ENCODE measurements around the gene HDDC3. TPM values are rescaled to one million over a fixed set of nuclear protein-coding genes. Genes with fewer than 3 reads are reported as not detected.
A peak's percentile ranks its signal among the peaks of the same experiment; 100 is the strongest.

Gene HDDC3
- total RNA-seq, 2 experiments from 2014 or later = 34.2 to 35.6 TPM

DNA sequence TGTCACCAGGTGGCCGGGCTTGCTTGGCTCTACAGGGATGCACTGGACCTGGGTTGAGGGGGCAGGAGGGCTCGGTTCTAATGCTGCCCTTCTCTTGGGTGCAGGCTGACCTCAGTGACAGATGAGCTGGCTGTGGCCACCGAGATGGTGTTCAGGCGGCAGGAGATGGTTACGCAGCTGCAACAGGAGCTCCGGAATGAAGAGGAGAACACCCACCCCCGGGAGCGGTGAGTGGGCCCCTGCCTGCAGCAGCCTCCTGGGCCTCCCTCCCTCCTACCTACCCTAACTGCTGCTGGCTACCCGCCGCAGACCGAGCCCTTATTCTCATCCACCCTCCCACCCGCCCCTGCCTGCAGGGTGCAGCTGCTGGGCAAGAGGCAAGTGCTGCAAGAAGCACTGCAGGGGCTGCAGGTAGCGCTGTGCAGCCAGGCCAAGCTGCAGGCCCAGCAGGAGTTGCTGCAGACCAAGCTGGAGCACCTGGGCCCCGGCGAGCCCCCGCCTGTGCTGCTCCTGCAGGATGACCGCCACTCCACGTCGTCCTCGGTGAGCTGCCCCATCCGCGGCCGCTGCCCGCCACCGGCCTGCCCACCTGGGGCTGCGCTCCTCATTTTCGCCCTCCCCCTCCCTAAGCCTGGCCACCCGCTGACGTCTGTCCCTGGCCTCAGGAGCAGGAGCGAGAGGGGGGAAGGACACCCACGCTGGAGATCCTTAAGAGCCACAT lies 42.5 kb downstream of the HDDC3 start:
- DNase-seq (no peak), ATAC-seq (no peak)
- H3K4me3 Mint-ChIP-seq = no peak overlapping the region
- intact Hi-C loops (cut with micrococcal nuclease) = no loop called here
- H3K9me3 Mint-ChIP-seq = no peaks in the 10 kb centered on the region
- no peaks in the 10 kb centered on the region for H3K36me3 Mint-ChIP-seq (ENCODE audit: low read depth)
- H3K27me3 Mint-ChIP-seq = peaks cover 6% of the 10 kb centered on the region
- TF ChIP-seq, protein P1, sequence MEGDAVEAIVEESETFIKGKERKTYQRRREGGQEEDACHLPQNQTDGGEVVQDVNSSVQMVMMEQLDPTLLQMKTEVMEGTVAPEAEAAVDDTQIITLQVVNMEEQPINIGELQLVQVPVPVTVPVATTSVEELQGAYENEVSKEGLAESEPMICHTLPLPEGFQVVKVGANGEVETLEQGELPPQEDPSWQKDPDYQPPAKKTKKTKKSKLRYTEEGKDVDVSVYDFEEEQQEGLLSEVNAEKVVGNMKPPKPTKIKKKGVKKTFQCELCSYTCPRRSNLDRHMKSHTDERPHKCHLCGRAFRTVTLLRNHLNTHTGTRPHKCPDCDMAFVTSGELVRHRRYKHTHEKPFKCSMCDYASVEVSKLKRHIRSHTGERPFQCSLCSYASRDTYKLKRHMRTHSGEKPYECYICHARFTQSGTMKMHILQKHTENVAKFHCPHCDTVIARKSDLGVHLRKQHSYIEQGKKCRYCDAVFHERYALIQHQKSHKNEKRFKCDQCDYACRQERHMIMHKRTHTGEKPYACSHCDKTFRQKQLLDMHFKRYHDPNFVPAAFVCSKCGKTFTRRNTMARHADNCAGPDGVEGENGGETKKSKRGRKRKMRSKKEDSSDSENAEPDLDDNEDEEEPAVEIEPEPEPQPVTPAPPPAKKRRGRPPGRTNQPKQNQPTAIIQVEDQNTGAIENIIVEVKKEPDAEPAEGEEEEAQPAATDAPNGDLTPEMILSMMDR (IDR thresholded peaks at IDR 0.05) = no peak
- no peak overlapping the region for H3K27ac Mint-ChIP-seq
- ChIA-PET CTCF (interaction anchor here (1.1 to 1.8 kb wide), 4 partner anchors 42 to 242 kb away, joined by 3 to 8 read pairs (median 4); partner anchors contain the start of genes HDDC3 and UNC45A), POLR2A (interaction anchor here (1.8 kb wide), 1 partner anchor 12 kb away, joined by 7 read pairs; no protein-coding TSS in a partner anchor)
- peaks cover 7% of the 10 kb centered on the region for H3K4me1 Mint-ChIP-seq (ENCODE audit: low read depth)

DNA sequence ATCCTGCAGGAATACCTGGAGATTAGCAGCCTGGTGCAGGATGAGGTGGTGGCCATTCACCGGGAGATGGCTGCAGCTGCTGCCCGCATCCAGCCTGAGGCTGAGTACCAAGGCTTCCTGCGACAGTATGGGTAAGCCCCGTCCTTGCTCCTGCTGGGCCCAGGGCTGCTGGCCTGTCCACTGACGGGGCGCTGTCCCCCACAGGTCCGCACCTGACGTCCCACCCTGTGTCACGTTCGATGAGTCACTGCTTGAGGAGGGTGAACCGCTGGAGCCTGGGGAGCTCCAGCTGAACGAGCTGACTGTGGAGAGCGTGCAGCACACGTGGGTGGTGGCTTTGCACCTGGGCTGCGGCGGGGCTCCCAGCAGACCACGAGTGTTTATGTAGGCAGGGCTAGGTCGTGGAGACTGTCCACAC lies 43.0 kb downstream of the HDDC3 start:
- no peak for DNase-seq
- H3K27me3 Mint-ChIP-seq = peaks cover 7% of the 10 kb centered on the region
- CTCF ChIA-PET = interaction anchor here (1.1 to 1.8 kb wide), 5 partner anchors 43 to 242 kb away, joined by 3 to 8 read pairs (median 4); partner anchors contain the start of genes HDDC3 and UNC45A
- intact Hi-C loops (cut with micrococcal nuclease) = no loop called here
- ATAC-seq = peak; percentile 32
- H3K36me3 Mint-ChIP-seq (ENCODE audit: low read depth) = no peaks in the 10 kb centered on the region
- H3K4me1 Mint-ChIP-seq (ENCODE audit: low read depth) = peaks cover 7% of the 10 kb centered on the region
- POLR2A ChIA-PET = interaction anchor here (0.8 to 1.8 kb wide), 3 partner anchors 13 to 71 kb away, joined by 3 to 7 read pairs (median 3); no protein-coding TSS in a partner anchor
- no peak overlapping the region for H3K4me3 Mint-ChIP-seq
- H3K9me3 Mint-ChIP-seq = no peaks in the 10 kb centered on the region
- TF ChIP-seq, protein P1 (IDR thresholded peaks at IDR 0.05) = no peak
- H3K27ac Mint-ChIP-seq = no peak overlapping the region

DNA sequence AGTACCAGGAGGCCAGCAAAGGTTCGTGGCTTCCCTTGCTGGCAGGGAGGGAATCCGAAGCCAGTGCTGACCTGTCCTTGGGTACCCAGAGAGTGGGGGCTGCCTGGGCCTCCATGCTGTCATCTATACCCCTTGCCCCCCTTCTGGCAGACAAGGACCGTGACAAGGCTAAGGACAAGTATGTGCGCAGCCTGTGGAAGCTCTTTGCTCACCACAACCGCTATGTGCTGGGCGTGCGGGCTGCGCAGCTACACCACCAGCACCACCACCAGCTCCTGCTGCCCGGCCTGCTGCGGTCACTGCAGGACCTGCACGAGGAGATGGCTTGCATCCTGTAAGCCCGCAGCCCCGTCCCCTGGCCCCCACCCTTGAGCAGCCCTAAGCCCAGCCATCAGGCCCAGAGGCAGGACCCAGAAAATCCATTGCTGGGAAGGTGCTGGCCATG lies 45.3 kb downstream of the HDDC3 start:
- POLR2A ChIA-PET = interaction anchor here (1.3 kb wide), 1 partner anchor 43 kb away, joined by 5 read pairs; no protein-coding TSS in a partner anchor
- H3K4me3 Mint-ChIP-seq = no peak overlapping the region

DNA sequence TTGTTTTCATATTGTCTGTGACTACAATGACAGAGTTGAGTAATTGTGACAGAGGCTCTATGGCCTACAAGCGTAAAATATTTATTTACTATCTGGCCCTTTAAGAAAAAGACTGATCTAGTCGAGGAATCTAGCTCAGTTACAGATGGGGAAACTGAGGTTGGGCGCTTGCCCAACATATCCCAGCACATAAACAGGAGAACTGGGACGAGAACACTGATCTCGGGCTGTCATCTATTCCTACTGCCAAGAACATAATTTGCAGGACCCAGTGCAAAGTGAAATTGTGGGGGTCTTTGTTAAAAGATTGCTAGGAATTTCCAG lies 46.1 kb downstream of the HDDC3 start:
- H3K27ac Mint-ChIP-seq = no peak overlapping the region
- ATAC-seq (no peak), DNase-seq (no peak)
- ChIA-PET POLR2A (interaction anchor here (0.9 to 1.7 kb wide), 10 partner anchors 11 to 171 kb away, joined by 3 to 7 read pairs (median 4); partner anchors contain the start of gene MAN2A2), CTCF (interaction anchor here (0.6 to 3.9 kb wide), 74 partner anchors 8 to 743 kb away, joined by 3 to 89 read pairs (median 5); partner anchors contain the start of genes BLM, FURIN, HDDC3 and MAN2A2)
- H3K4me3 Mint-ChIP-seq = no peak overlapping the region
- no peaks in the 10 kb centered on the region for H3K9me3 Mint-ChIP-seq
- TF ChIP-seq, protein P1 (IDR thresholded peaks at IDR 0.05) = peak; percentile 39
- H3K4me1 Mint-ChIP-seq (ENCODE audit: low read depth) = peaks cover 7% of the 10 kb centered on the region
- peaks cover 7% of the 10 kb centered on the region for H3K27me3 Mint-ChIP-seq
- intact Hi-C loops (cut with micrococcal nuclease) = loop anchor here (2.0 kb wide), 1 partner anchor 237 kb away; no protein-coding TSS in a partner anchor
- peaks cover 2% of the 10 kb centered on the region for H3K36me3 Mint-ChIP-seq (ENCODE audit: low read depth)

More for the DNA sequence above, 45.3 kb downstream of the HDDC3 start:
- H3K9me3 Mint-ChIP-seq = no peaks in the 10 kb centered on the region
- TF ChIP-seq, protein P1 (IDR thresholded peaks at IDR 0.05) = no peak
- DNase-seq (no peak), ATAC-seq (no peak)
- intact Hi-C loops (cut with micrococcal nuclease) = loop anchor here (2.0 kb wide), 1 partner anchor 238 kb away; no protein-coding TSS in a partner anchor
- peaks cover 2% of the 10 kb centered on the region for H3K36me3 Mint-ChIP-seq (ENCODE audit: low read depth)
- H3K27me3 Mint-ChIP-seq = peaks cover 7% of the 10 kb centered on the region
- CTCF ChIA-PET = interaction anchor here (0.7 to 3.9 kb wide), 18 partner anchors 12 to 594 kb away, joined by 3 to 89 read pairs (median 8); partner anchors contain the start of genes HDDC3, MAN2A2 and UNC45A
- peaks cover 7% of the 10 kb centered on the region for H3K4me1 Mint-ChIP-seq (ENCODE audit: low read depth)
- no peak overlapping the region for H3K27ac Mint-ChIP-seq

All from activated CD8-positive, alpha-beta T cell treated with anti-CD3 and anti-CD28 coated beads for 36 hours (primary cell).